Neuronal stem cell (in vitro differentiated cells): ENCODE data around the gene SLC38A10.

Source experiments
- DNase-seq: peaks from one replicate; pipeline ENCODE4 v3.0.0-alpha.2; 2013; ENCODE audit warnings: low spot score
- H2AFZ ChIP-seq: one replicate; pipeline ENCODE4 v1.6.1; 2013; ENCODE audit warnings: mild to moderate bottlenecking, low read length, inconsistent platforms
- H2AK5ac ChIP-seq: 2 replicates; pipeline ENCODE4 v1.6.1; 2013; ENCODE audit warnings: low read depth, mild to moderate bottlenecking, inconsistent platforms, low read length, moderate library complexity, mixed read lengths
- H2BK120ac ChIP-seq: 2 replicates; pipeline ENCODE4 v1.6.1; 2013; ENCODE audit warnings: low read depth, mild to moderate bottlenecking, inconsistent platforms, low read length, moderate library complexity, mixed read lengths
- H2BK12ac ChIP-seq: one replicate; pipeline ENCODE4 v1.6.1; 2013; ENCODE audit warnings: low read length, inconsistent platforms
- H2BK15ac ChIP-seq: 2 replicates; pipeline ENCODE4 v1.6.1; 2013; ENCODE audit warnings: mild to moderate bottlenecking, low read length, inconsistent platforms, mixed read lengths
- H2BK5ac ChIP-seq: one replicate; pipeline ENCODE4 v1.6.1; 2013; ENCODE audit warnings: inconsistent platforms, mild to moderate bottlenecking, low read length, moderate library complexity
- H3K14ac ChIP-seq: one replicate; pipeline ENCODE4 v1.6.1; 2013; ENCODE audit warnings: low read length, inconsistent platforms
- H3K18ac ChIP-seq: 2 replicates; pipeline ENCODE4 v1.6.1; 2013; ENCODE audit warnings: low read length, inconsistent platforms
- H3K23ac ChIP-seq: 2 replicates; pipeline ENCODE4 v1.6.1; 2013; ENCODE audit warnings: low read depth, mild to moderate bottlenecking, mixed read lengths, low read length, inconsistent platforms; ENCODE audit not compliant: poor library complexity
- H3K27ac ChIP-seq: replicated peaks from 3 replicates; pipeline ENCODE4 v1.5.1; 2013; ENCODE audit warnings: low read length, inconsistent platforms
- H3K27me3 ChIP-seq, 3 experiments: 2 replicates each; pipeline ENCODE4 v1.6.1; 2013; ENCODE audit warnings: low read length in 3 of 3, mild to moderate bottlenecking in 2 of 3, inconsistent platforms in 1 of 3, low read depth in 1 of 3, mixed read lengths in 1 of 3, moderate library complexity in 1 of 3; ENCODE audit not compliant: control insufficient read depth in 3 of 3, insufficient read depth in 3 of 3
- H3K36me3 ChIP-seq, 2 donors: replicated peaks in 1 of 2; 2 replicates each; pipeline ENCODE4 v1.6.1; 2013; ENCODE audit warnings: low read length in 2 of 2; ENCODE audit not compliant: control insufficient read depth in 2 of 2, insufficient read depth in 2 of 2
- H3K4ac ChIP-seq: 2 replicates; pipeline ENCODE4 v1.6.1; 2013; ENCODE audit warnings: inconsistent platforms, mild to moderate bottlenecking, low read length, moderate library complexity
- H3K4me1 ChIP-seq, 2 donors: 1 replicate in 1 of 2; 2 replicates in 1 of 2; pipeline ENCODE4 v1.6.1; 2013; ENCODE audit warnings: low read length in 2 of 2, low read depth in 1 of 2; ENCODE audit not compliant: control insufficient read depth in 2 of 2, insufficient read depth in 1 of 2
- H3K4me2 ChIP-seq: one replicate; pipeline ENCODE4 v1.6.1; 2013; ENCODE audit warnings: mild to moderate bottlenecking, low read length, inconsistent platforms; ENCODE audit not compliant: insufficient read depth, poor library complexity, severe bottlenecking
- H3K4me3 ChIP-seq, 2 donors: 2 replicates each; pipeline ENCODE4 v1.5.1; 2013; ENCODE audit warnings: low read length in 2 of 2, mild to moderate bottlenecking in 2 of 2, inconsistent platforms in 1 of 2, moderate library complexity in 1 of 2
- H3K79me1 ChIP-seq: one replicate; pipeline ENCODE4 v1.6.1; 2013; ENCODE audit warnings: low read depth, mild to moderate bottlenecking, inconsistent platforms, low read length, moderate library complexity
- H3K9ac ChIP-seq: one replicate; pipeline ENCODE4 v1.6.1; 2013; ENCODE audit warnings: mild to moderate bottlenecking, low read depth, low read length, inconsistent platforms; ENCODE audit not compliant: poor library complexity
- H3K9me3 ChIP-seq, 2 donors: replicated peaks in 1 of 2; 2 replicates each; pipeline versions ENCODE3 to v1.6.1; 2013; ENCODE audit warnings: low read length in 2 of 2, mild to moderate bottlenecking in 2 of 2, inconsistent platforms in 1 of 2, low read depth in 1 of 2, mixed read lengths in 1 of 2, moderate library complexity in 1 of 2; ENCODE audit not compliant: control insufficient read depth in 2 of 2, insufficient read depth in 1 of 2
- H4K8ac ChIP-seq: one replicate; pipeline ENCODE4 v1.6.1; 2013; ENCODE audit warnings: low read depth, mild to moderate bottlenecking, inconsistent platforms, low read length, moderate library complexity
- H4K91ac ChIP-seq: one replicate; pipeline ENCODE4 v1.6.1; 2013; ENCODE audit warnings: low read length, low read depth, mild to moderate bottlenecking, inconsistent platforms; ENCODE audit not compliant: poor library complexity
- WGBS, 2 donors: extraction: QIAGEN DNeasy Blood & Tissue Kit; methylation state at CpG; one replicate each; pipeline ENCODE4 v1.1.7; 2013; ENCODE audit warnings: missing lambda C conversion rate in 2 of 2, mixed read lengths in 1 of 2; ENCODE audit not compliant: insufficient read length in 2 of 2, insufficient replicate concordance in 1 of 2; ENCODE audit errors: extremely low coverage in 2 of 2; 5-methylcytosine and 5-hydroxymethylcytosine counted together

Gene SLC38A10

GRCh38 chr17:81263371-81264181 is 31.5 kb downstream of the SLC38A10 start:
- no peak overlapping the region for H4K91ac ChIP-seq
- peak overlapping the region; percentile 4 for H3K9ac ChIP-seq
- no peak for DNase-seq
- H3K9me3 ChIP-seq = peaks cover 0 to 2% of the 10 kb centered on the region in 2 donors
- H2BK15ac ChIP-seq = no peak overlapping the region
- peak overlapping the region; percentile 39 for H2BK5ac ChIP-seq
- no CpG with 5 or more reads among the region's 40 CpGs for WGBS, 2 donors
- H2AK5ac ChIP-seq = no peak overlapping the region
- H3K4me2 ChIP-seq = no peak overlapping the region
- H4K8ac ChIP-seq = no peak overlapping the region
- H3K4ac ChIP-seq = no peak overlapping the region
- H2AFZ ChIP-seq = no peak overlapping the region
- H2BK12ac ChIP-seq = no peak overlapping the region
- H3K36me3 ChIP-seq = peaks cover 10 to 77% of the 10 kb centered on the region in 2 donors
- H3K79me1 ChIP-seq = peaks cover 4% of the 10 kb centered on the region
- no peak overlapping the region for H2BK120ac ChIP-seq
- peaks cover 0 to 2% of the 10 kb centered on the region in 2 donors for H3K4me1 ChIP-seq
- no peaks in the 10 kb centered on the region for H3K27me3 ChIP-seq
- H3K27ac ChIP-seq = no peak overlapping the region
- no peak overlapping the region for H3K14ac ChIP-seq
- H3K23ac ChIP-seq = peak overlapping the region; percentile 43
- no peak overlapping the region for H3K18ac ChIP-seq
- H3K4me3 ChIP-seq = no peak overlapping the region

- H3K4me1 ChIP-seq = no peaks in the 10 kb centered on the region
- H3K4me2 ChIP-seq = no peak overlapping the region
- no peak overlapping the region for H3K9ac ChIP-seq
- H3K23ac ChIP-seq = no peak overlapping the region
- WGBS, 2 donors = no CpG with 5 or more reads among the region's 36 CpGs
- no peak overlapping the region for H3K27ac ChIP-seq
- H2BK5ac ChIP-seq = no peak overlapping the region
- no peak overlapping the region for H3K4me3 ChIP-seq
- no peaks in the 10 kb centered on the region for H3K27me3 ChIP-seq
- no peak for DNase-seq
- peaks cover 10 to 68% of the 10 kb centered on the region in 2 donors for H3K36me3 ChIP-seq
- no peak overlapping the region for H2BK120ac ChIP-seq
- H2BK15ac ChIP-seq = no peak overlapping the region
- H2AFZ ChIP-seq = no peak overlapping the region
- no peak overlapping the region for H4K91ac ChIP-seq
- H2AK5ac ChIP-seq = no peak overlapping the region
- no peak overlapping the region for H3K14ac ChIP-seq
- peaks cover 4% of the 10 kb centered on the region for H3K79me1 ChIP-seq
- H3K18ac ChIP-seq = no peak overlapping the region
- H2BK12ac ChIP-seq = no peak overlapping the region
- H3K4ac ChIP-seq = no peak overlapping the region
- H4K8ac ChIP-seq = no peak overlapping the region
- no peaks in the 10 kb centered on the region for H3K9me3 ChIP-seq
Measured at GRCh38 chr17:81261582-81262336, 33.3 kb downstream of the SLC38A10 start.

GRCh38 chr17:81261096-81261495 is 34.0 kb downstream of the SLC38A10 start:
- Histone ChIP-seq H3K27me3 (no peaks in the 10 kb centered on the region), H2BK120ac (no peak overlapping the region), H3K4ac (no peak overlapping the region), H4K8ac (no peak overlapping the region), H3K4me2 (no peak overlapping the region), H3K18ac (no peak overlapping the region), H2AFZ (no peak overlapping the region), H3K9me3 (no peaks in the 10 kb centered on the region), H3K23ac (peak overlapping the region; percentile 97), H3K79me1 (peaks cover 6% of the 10 kb centered on the region), H3K4me3 (no peak overlapping the region), H3K14ac (no peak overlapping the region), H2AK5ac (no peak overlapping the region), H2BK12ac (peak overlapping the region; percentile 22), H3K9ac (peak overlapping the region; percentile 60), H4K91ac (no peak overlapping the region), H2BK15ac (no peak overlapping the region), H3K4me1 (no peaks in the 10 kb centered on the region), H2BK5ac (no peak overlapping the region), H3K36me3 (peaks cover 10 to 64% of the 10 kb centered on the region in 2 donors), H3K27ac (no peak overlapping the region)
- no peak for DNase-seq
- WGBS, 2 donors = no CpG with 5 or more reads among the region's 18 CpGs

- H3K4ac ChIP-seq = no peak overlapping the region
- no peak overlapping the region for H2BK5ac ChIP-seq
- no peaks in the 10 kb centered on the region for H3K4me1 ChIP-seq
- no peaks in the 10 kb centered on the region for H3K9me3 ChIP-seq
- no peak overlapping the region for H2BK120ac ChIP-seq
- peak overlapping the region; percentile 22 for H2BK12ac ChIP-seq
- H3K27me3 ChIP-seq = no peaks in the 10 kb centered on the region
- no peak overlapping the region for H2AFZ ChIP-seq
- no peak overlapping the region for H3K27ac ChIP-seq
- H3K18ac ChIP-seq = no peak overlapping the region
- no peak overlapping the region for H4K91ac ChIP-seq
- no peak overlapping the region for H3K14ac ChIP-seq
- WGBS, 2 donors = no CpG with 5 or more reads among the region's 19 CpGs
- peak overlapping the region; percentile 97 for H3K23ac ChIP-seq
- no peak overlapping the region for H4K8ac ChIP-seq
- no peak for DNase-seq
- H3K36me3 ChIP-seq = peaks cover 10 to 60% of the 10 kb centered on the region in 2 donors
- no peak overlapping the region for H2BK15ac ChIP-seq
- no peak overlapping the region for H3K4me2 ChIP-seq
- peak overlapping the region; percentile 2 for H2AK5ac ChIP-seq
- H3K9ac ChIP-seq = no peak overlapping the region
- H3K4me3 ChIP-seq = peak overlapping the region in 1 of 2 donors; percentile 61
- peaks cover 6% of the 10 kb centered on the region for H3K79me1 ChIP-seq
Measured at GRCh38 chr17:81260641-81261040, 34.5 kb downstream of the SLC38A10 start.
